Naive thymus-derived CD4-positive, alpha-beta T cell (primary cell): ENCODE results near the gene OCA2. TPM values are rescaled to one million over a fixed set of nuclear protein-coding genes. Genes with fewer than 3 reads are reported as not detected.

Experiments
- ATAC-seq: fragments of 150-1000 bp; cut with Tn5 transposase; 2 replicates; pipeline ENCODE4 v1.10.0; 2021; ENCODE audit warnings: mild to moderate bottlenecking, moderate library complexity
- CTCF ChIA-PET: fragments of 350-600 bp; sonication (Branson Sonifier 250); formaldehyde crosslinking; loops from one replicate; lab custom pipeline; 2021; ENCODE audit warnings: antibody characterized with exemption; lab: Charles Lee
- POLR2A ChIA-PET: fragments of 350-600 bp; sonication (Branson Sonifier 250); formaldehyde crosslinking; loops from one replicate; lab custom pipeline; 2021; ENCODE audit warnings: antibody characterized with exemption, inconsistent platforms; lab: Charles Lee
- DNase-seq, 9 donors: peaks; one replicate each; pipeline versions ENCODE4 v3.0.0 to v3.0.0-alpha.2; 2020 to 2022; ENCODE audit warnings: mixed read lengths in 1 of 9
- H3K27ac ChIP-seq: one replicate; pipeline ENCODE4 v1.7.0; 2013; ENCODE audit warnings: mild to moderate bottlenecking, low read depth, low read length, moderate library complexity
- H3K27me3 ChIP-seq, 2 donors: one replicate each; pipeline ENCODE4 v1.7.0; 2013; ENCODE audit warnings: low read length in 2 of 2, mild to moderate bottlenecking in 2 of 2, moderate library complexity in 2 of 2; ENCODE audit not compliant: control insufficient read depth in 2 of 2, insufficient read depth in 2 of 2
- H3K36me3 ChIP-seq, 3 experiments: 1 replicate in 2 of 3; 2 replicates in 1 of 3; pipeline ENCODE4 v1.7.0; 2013; ENCODE audit warnings: low read length in 3 of 3, mild to moderate bottlenecking in 3 of 3, moderate library complexity in 1 of 3; ENCODE audit not compliant: insufficient read depth in 3 of 3, control insufficient read depth in 2 of 3
- H3K4me1 ChIP-seq, 2 donors: one replicate each; pipeline ENCODE4 v1.7.0; 2013; ENCODE audit warnings: low read length in 2 of 2, mild to moderate bottlenecking in 2 of 2, moderate library complexity in 1 of 2; ENCODE audit not compliant: control insufficient read depth in 2 of 2, insufficient read depth in 2 of 2
- H3K4me3 ChIP-seq: 2 replicates; pipeline ENCODE4 v1.7.0; 2013; ENCODE audit warnings: mild to moderate bottlenecking, low read length
- H3K9me3 ChIP-seq, 3 experiments: 1 replicate in 2 of 3; 2 replicates in 1 of 3; pipeline ENCODE4 v1.7.0; 2013; ENCODE audit warnings: low read length in 3 of 3; ENCODE audit not compliant: control insufficient read depth in 2 of 3
- H3K27ac Mint-ChIP-seq, 9 donors: one replicate each; pipeline ENCODE4 v1.8.0; 2020 to 2022; ENCODE audit warnings: mixed read lengths in 9 of 9, mild to moderate bottlenecking in 8 of 9, moderate library complexity in 5 of 9, inconsistent platforms in 2 of 9
- H3K27me3 Mint-ChIP-seq, 5 donors: one replicate each; pipeline ENCODE4 v1.8.0; 2021 to 2022; ENCODE audit warnings: mixed read lengths in 5 of 5, mild to moderate bottlenecking in 1 of 5
- H3K36me3 Mint-ChIP-seq, 5 donors: one replicate each; pipeline ENCODE4 v1.8.0; 2020 to 2022; ENCODE audit warnings: mixed read lengths in 5 of 5, mild to moderate bottlenecking in 3 of 5, inconsistent platforms in 1 of 5
- H3K4me1 Mint-ChIP-seq, 7 donors: one replicate each; pipeline ENCODE4 v1.8.0; 2020 to 2022; ENCODE audit warnings: mixed read lengths in 7 of 7, mild to moderate bottlenecking in 3 of 7, inconsistent platforms in 1 of 7
- H3K4me3 Mint-ChIP-seq, 10 donors: one replicate each; pipeline ENCODE4 v1.8.0; 2020 to 2022; ENCODE audit warnings: mild to moderate bottlenecking in 10 of 10, mixed read lengths in 10 of 10, moderate library complexity in 6 of 10, inconsistent platforms in 2 of 10
- H3K9me3 Mint-ChIP-seq, 11 donors: one replicate each; pipeline ENCODE4 v1.8.0; 2020 to 2022; ENCODE audit warnings: mixed read lengths in 11 of 11, mild to moderate bottlenecking in 4 of 11, inconsistent platforms in 1 of 11, moderate library complexity in 1 of 11
- intact Hi-C, 2 donors: fragments of 100-400 bp; cut with micrococcal nuclease; formaldehyde crosslinking; loops; one replicate each; pipeline ENCODE4 v1.15.1; 2023
- polyA plus RNA-seq, 2 donors: library from polyadenylated mRNA; unstranded; fragments of 300-500 nt; fragmentation: Illumina TruSeq; gene quantifications; one replicate each; pipeline ENCODE4 v1.2.3, GENCODE V29; 2021
- total RNA-seq, 6 experiments: library from RNA in 5 of 6; stranded (reverse) in 5 of 6; gene quantifications; 1 replicate in 5 of 6; 2 replicates in 1 of 6; pipeline ENCODE4 v1.2.3 and lab custom pipeline; 2021 to 2026

The OCA2 gene
- total and polyA plus RNA-seq, 7 experiments from 2014 or later = not detected

GRCh38 chr15:27705056-27705455, 394.1 kb downstream of the OCA2 start:
- intact Hi-C loops = no loop called here
- H3K9me3 ChIP-seq = no peaks in the 10 kb centered on the region
- DNase-seq (no peak), ATAC-seq (no peak)
- Mint-ChIP-seq H3K4me1 (no peaks in the 10 kb centered on the region), H3K27ac (no peak overlapping the region), H3K36me3 (peaks cover 0 to 3% (median 0%) of the 10 kb centered on the region in 5 donors), H3K9me3 (peaks cover 3 to 23% (median 17%) of the 10 kb centered on the region in 11 donors), H3K27me3 (no peaks in the 10 kb centered on the region), H3K4me3 (no peak overlapping the region)
- H3K4me1 ChIP-seq = no peaks in the 10 kb centered on the region
- ChIA-PET POLR2A (no interaction called here), CTCF (no interaction called here)
- no peaks in the 10 kb centered on the region for H3K27me3 ChIP-seq
- H3K36me3 ChIP-seq = no peaks in the 10 kb centered on the region
- no peak overlapping the region for H3K4me3 ChIP-seq
- no peak overlapping the region for H3K27ac ChIP-seq

Other genes with a start within 250 kb of the OCA2 start
- gene HERC2, start 222.9 kb upstream of the OCA2 start, total RNA-seq = 10 to 100 TPM; 37.7 to 60.4 (median 54.1) TPM
- gene HERC2, start 222.9 kb upstream of the OCA2 start, polyA plus RNA-seq = 10 to 100 TPM in 1 of 2 donors, 1 to 10 TPM in 1; 5.5 to 10.4 TPM